HT1080 (cell line): ENCODE measurements around the gene NKAIN4. TPM values are rescaled to one million over a fixed set of nuclear protein-coding genes. Genes with fewer than 3 reads are reported as not detected.

ENCODE experiments used
- DNase-seq: peaks from one replicate; pipeline ENCODE4 v3.0.0-alpha.2; 2015; ENCODE audit warnings: low read depth
- small RNA-seq: library from RNA; depleted of rRNA; stranded (forward); fragments of <200 nt; gene quantifications from one replicate; pipeline ENCODE3, GENCODE V24; 2014
- total RNA-seq: library from RNA; depleted of rRNA; stranded (reverse); fragments of >200 nt; shearing (Covaris generic); gene quantifications from 2 replicates; pipeline ENCODE4 v1.2.3, GENCODE V29; 2014; rRNA removed

The NKAIN4 gene
- total RNA-seq, 1 experiment from 2014 or later: not detected

- no peak for DNase-seq
Measured at GRCh38 chr20:63198606-63199005, 55.7 kb downstream of the NKAIN4 start.

GRCh38 chr20:63196768-63197470 is 57.3 kb downstream of the NKAIN4 start:
- no peak for DNase-seq

GRCh38 chr20:63194797-63195173 is 59.5 kb downstream of the NKAIN4 start:
- no peak for DNase-seq

GRCh38 chr20:63194007-63194796 is 60.1 kb downstream of the NKAIN4 start:
- DNase-seq: no peak

GRCh38 chr20:63192721-63193120 is 61.5 kb downstream of the NKAIN4 start:
- DNase-seq: no peak

- peak; percentile 73 for DNase-seq
Measured at GRCh38 chr20:63191400-63191799, 62.9 kb downstream of the NKAIN4 start.

GRCh38 chr20:63190828-63191227 is 63.4 kb downstream of the NKAIN4 start:
- no peak for DNase-seq

Small RNA genes within 50 kb of the gene (small RNA-seq; reads per million reads assigned to genes)
- not detected for gene MIR3196
- 0.55 reads per million, percentile 57 among the genes with 10 or more reads in this experiment for gene MIR4326

Other genes with a start within 250 kb of the NKAIN4 start
- gene BHLHE23, start 247.5 kb downstream of the NKAIN4 start, total RNA-seq: not detected in 2 replicates
- gene YTHDF1, start 38.3 kb downstream of the NKAIN4 start, total RNA-seq: 22.4 and 35.1 TPM in 2 replicates
- gene BIRC7, start 18.6 kb downstream of the NKAIN4 start, total RNA-seq: not detected in 2 replicates
- gene ARFGAP1, start 18.4 kb upstream of the NKAIN4 start, total RNA-seq: 62.1 and 64.7 TPM in 2 replicates
- gene COL20A1, start 38.7 kb upstream of the NKAIN4 start, total RNA-seq: not detected in 2 replicates
- not detected in 2 replicates for gene CHRNA4, start 106.9 kb upstream of the NKAIN4 start, total RNA-seq
- gene KCNQ2, start 218.2 kb upstream of the NKAIN4 start, total RNA-seq: under 0.01 and 0.23 TPM in 2 replicates
- gene EEF1A2, start 244.6 kb upstream of the NKAIN4 start, total RNA-seq: 203 and 276 TPM in 2 replicates